ENCODE data around the gene ACTL8. TPM values are rescaled to one million over a fixed set of nuclear protein-coding genes. Genes with fewer than 3 reads are reported as not detected.

ACTL8 gene
- total and polyA plus RNA-seq, 12 donors = not detected

GRCh38 chr1:17841944-17842343 is 86.8 kb downstream of the ACTL8 start:
- H3K27ac ChIP-seq = no peak overlapping the region
- ATAC-seq (no peak), DNase-seq (no peak)
- intact Hi-C loops (cut with DNase I) = no loop called here
- no peak for TF ChIP-seq CTCF (IDR thresholded peaks at IDR 0.05)
- H3K27me3 ChIP-seq = peaks cover 0 to 39% (median 10%) of the 10 kb centered on the region in 7 donors
- no peaks in the 10 kb centered on the region for H3K36me3 ChIP-seq
- 53 to 86% methylated on average over 2 of the region's 2 CpGs for WGBS, 2 donors
- H3K4me1 ChIP-seq = peaks cover 0 to 2% (median 0%) of the 10 kb centered on the region in 9 donors
- H3K9me3 ChIP-seq = no peaks in the 10 kb centered on the region
- H3K4me3 ChIP-seq = no peak overlapping the region

GRCh38 chr1:17842686-17843085 is 87.6 kb downstream of the ACTL8 start:
- Histone ChIP-seq H3K9me3 (no peaks in the 10 kb centered on the region), H3K36me3 (no peaks in the 10 kb centered on the region), H3K4me3 (no peak overlapping the region), H3K4me1 (peaks cover 0 to 2% (median 0%) of the 10 kb centered on the region in 9 donors), H3K27me3 (peaks cover 0 to 45% (median 10%) of the 10 kb centered on the region in 7 donors), H3K27ac (no peak overlapping the region)
- DNase-seq (no peak), ATAC-seq (no peak)
- WGBS, 2 donors = 38 to 42% methylated on average over 5 of the region's 5 CpGs
- intact Hi-C loops (cut with DNase I) = no loop called here
- no peak for TF ChIP-seq CTCF (IDR thresholded peaks at IDR 0.05)

- WGBS, 2 donors = 43 to 48% methylated on average over 10 of the region's 10 CpGs
- no peak for ATAC-seq
- peaks cover 0 to 43% (median 10%) of the 10 kb centered on the region in 7 donors for H3K27me3 ChIP-seq
These were observed 89.2 kb downstream of the ACTL8 start for GRCh38 chr1:17844185-17844826.

GRCh38 chr1:17845583-17845982 is 90.5 kb downstream of the ACTL8 start:
- ATAC-seq (no peak), DNase-seq (no peak)
- no peak for TF ChIP-seq CTCF (IDR thresholded peaks at IDR 0.05)
- Histone ChIP-seq H3K27me3 (peaks cover 0 to 40% (median 10%) of the 10 kb centered on the region in 7 donors), H3K36me3 (no peaks in the 10 kb centered on the region), H3K9me3 (peaks cover 0 to 4% (median 0%) of the 10 kb centered on the region in 11 donors), H3K4me1 (no peaks in the 10 kb centered on the region), H3K27ac (no peak overlapping the region), H3K4me3 (no peak overlapping the region)
- 49 to 58% methylated on average over 4 of the region's 4 CpGs for WGBS, 2 donors
- intact Hi-C loops (cut with DNase I) = no loop called here

More at GRCh38 chr1:17844185-17844826, 89.2 kb downstream of the ACTL8 start:
- Histone ChIP-seq H3K4me3 (no peak overlapping the region), H3K4me1 (peaks cover 0 to 2% (median 0%) of the 10 kb centered on the region in 9 donors), H3K36me3 (no peaks in the 10 kb centered on the region), H3K9me3 (peaks cover 0 to 4% (median 0%) of the 10 kb centered on the region in 11 donors), H3K27ac (no peak overlapping the region)
- TF ChIP-seq CTCF (IDR thresholded peaks at IDR 0.05) = no peak
- intact Hi-C loops (cut with DNase I) = no loop called here
- no peak for DNase-seq

Data from heart right ventricle (tissue), 16 donors.